ENCODE results near the gene ADTRP.
"Not testable (repeated sequence)": the region's sequence is repeated elsewhere in the genome, so short reads cannot be mapped to it uniquely, and the experiment has no call there.

Gene ADTRP

DNA sequence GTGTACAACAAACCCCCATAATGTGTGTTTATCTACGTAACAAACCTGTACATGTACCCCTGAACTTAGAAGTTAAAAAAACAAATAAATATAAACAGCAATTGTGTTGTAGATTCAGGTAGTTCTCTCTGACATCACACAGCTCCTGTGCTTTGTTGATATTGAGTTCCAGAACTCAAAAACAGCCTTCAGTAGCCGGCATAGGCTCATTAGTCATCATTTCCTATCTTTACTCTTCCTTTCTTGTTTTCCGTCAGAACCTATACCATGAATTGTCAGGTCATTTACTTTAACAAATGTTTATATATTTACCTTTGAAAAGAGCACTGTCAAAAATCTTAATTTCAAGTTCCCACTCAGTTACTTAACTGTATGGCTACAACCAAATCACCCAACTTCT, 88.8 kb downstream of the ADTRP start:
- DNase-seq, result no peak

DNA sequence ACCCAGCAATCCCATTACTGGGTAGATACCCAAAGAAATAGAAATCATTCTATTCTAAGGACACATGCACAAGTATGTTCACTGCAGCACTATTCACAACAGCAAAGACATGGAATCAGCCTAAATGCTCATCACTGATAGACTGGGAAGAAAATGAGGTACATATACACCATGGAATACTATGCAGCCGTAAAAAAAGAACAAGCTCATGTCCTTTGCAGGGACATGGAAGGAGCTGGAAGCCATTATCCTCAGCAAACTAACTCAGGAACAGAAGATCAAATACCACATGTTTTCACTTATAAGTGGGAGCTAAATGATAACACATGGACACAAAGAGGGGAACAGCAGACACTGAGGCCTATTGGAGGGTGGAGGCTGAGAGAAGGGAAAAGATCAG, 89.2 kb downstream of the ADTRP start:
- not testable (repeated sequence) for DNase-seq

DNA sequence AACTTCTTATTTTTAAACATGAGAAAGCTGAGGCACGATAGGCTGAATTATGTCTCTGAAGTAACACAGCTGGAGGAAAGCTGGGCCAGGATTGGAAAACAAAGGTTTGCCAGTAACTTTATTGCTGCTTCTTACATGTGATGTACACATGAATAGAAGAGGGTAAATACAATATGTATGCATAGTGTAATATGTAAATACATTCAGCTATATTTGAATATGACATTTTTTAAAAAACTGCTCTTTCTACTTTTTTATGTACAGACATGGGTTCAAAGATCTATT, 90.2 kb downstream of the ADTRP start:
- no peak for DNase-seq

DNA sequence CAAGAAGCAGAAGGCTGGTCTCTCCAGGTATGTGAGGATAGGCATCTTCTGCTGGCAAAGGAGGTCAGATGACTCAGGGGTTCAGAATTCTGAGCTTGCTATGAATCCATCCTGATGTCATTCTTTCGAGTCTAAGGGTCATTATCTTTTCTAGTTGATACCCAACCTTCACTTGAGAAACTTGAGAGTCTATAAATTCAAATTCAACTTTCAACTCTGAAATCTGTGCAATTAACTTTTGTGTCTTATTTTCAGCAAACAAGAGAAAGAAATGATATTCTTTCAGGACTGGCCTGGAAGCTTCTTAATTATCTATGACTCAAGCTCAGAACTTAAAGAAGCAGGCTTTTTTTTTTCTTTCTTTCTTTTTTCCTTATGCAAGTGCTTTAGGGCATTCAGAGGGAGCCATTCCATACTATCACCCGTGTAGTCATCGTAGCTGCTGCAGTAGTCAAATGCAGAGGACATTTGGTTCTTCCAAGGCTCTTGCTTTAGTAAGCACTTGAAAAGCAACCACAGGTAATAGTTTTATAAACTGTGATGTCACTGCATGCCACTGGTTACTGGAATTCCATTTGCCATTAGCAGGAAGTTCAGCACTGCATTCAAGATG, 93.0 kb downstream of the ADTRP start:
- DNase-seq, result no peak

DNA sequence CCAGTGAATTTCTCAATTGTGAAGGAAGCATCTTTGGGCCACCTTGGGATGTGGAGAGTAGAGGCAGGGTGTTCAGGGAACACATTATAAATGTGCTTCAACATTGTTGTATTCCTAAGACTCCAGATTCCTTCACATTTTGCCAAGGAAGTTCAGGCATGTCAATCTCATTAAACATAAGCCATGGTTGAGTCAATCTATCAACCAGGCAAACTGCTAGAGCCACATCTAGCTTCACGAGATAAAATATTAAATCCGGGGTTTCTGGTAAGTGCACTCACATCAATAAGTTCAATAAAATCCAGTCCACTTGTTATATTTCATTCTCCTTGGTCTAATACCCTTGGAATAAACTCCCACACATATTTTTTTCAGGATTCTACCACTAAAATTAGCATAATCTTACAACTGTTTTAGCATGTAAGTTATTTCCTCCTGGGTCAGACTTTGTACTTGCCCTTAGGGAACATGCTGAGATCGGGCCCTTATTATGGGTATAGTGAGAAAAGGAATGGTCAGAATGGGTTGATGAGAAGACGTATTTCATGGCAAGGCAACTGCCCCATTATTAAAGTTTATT, 93.6 kb downstream of the ADTRP start:
- no peak for DNase-seq

DNA sequence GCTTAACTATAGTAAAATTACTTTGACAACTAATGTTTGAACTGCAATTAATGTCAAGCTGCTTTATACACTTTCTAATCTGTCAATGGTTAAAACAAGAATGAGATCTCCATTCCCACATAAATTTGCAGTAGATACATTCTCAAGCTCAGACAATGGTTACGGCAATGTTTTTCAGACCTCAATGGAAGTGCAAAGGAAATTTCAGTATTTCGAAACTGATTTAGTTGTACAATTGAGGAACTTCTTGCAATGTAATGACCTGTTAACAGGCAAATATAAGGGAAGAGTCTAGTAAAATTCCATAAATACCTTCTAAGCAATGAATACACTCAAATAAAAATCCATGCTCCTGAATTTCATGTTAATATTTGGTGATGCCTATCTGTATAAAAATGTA, 94.7 kb downstream of the ADTRP start:
- no peak for DNase-seq

DNA sequence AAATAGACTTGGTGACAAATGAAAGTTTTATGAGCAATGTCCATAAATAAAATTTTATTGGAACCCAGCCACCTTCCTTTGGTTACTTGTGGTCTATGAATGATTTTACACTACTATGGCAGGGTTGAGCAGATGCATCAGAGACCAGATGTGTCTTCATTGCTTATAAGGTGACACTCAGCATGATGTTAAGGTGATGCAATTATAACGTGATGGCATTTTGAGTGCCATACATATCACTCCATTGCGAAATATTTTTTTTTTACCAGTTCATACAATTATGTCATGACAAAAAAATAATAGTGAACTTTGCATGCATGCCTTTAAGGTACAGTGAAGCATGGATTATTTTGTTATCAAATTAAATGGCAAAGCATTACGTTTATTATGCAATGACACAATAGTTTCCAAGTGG, 96.0 kb downstream of the ADTRP start:
- no peak for DNase-seq

DNA sequence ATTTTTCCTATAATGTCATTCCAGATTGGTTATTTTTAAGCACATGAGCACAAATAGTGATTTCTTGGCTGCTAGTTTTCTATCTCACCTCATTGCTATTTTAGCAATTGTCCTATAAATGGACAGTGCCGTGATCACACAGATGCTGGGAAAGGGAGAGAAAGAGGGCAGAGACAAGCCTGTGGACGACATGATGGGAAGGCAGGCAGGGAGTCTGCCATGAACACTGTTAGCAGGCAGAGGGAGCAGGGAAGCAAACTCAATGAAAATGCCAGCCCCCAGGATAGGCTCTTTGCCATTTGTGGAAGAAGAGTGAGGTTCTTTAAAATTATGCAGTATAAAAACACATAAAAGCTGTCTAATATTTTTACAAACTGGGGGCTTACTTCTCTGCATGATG, 96.8 kb downstream of the ADTRP start:
- no peak for DNase-seq

DNA sequence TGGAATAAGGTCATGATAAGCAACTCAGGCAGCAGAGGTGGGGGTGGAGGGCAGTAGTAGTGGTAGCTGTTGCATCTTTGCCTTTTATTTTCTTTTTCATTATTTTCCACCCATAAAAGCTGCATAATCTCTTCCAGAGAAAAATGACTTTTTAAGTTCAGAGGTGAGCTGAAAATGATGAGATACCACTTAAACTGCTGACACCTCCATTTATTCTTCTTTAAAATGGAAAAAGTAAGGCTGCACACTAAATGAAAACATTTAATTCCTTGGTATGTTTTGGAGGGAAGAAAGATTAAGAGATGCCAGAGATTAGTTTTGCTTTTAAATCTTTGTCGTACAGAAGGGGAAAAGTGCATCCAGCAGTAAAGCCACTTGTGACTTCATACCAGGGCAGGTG, 97.2 kb downstream of the ADTRP start:
- no peak for DNase-seq

DNA sequence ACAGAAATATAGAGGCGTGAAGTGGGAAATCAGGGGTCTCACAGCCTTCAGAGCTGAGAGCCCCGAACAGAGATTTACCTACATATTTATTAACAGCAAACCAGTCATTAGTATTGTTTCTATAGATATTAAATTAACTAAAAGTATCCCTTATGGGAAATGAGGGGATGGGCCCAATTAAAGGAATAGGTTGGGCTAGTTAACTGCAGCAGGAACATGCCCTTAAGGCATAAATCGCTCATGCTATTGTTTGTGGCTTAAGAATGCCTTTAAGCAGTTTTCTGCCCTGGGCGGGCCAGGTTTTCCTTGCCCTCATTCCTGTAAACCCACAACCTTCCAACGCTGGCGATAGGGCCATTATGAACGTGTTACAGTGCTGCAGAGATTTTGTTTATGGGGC, 98.1 kb downstream of the ADTRP start:
- not testable (repeated sequence) for DNase-seq

DNA sequence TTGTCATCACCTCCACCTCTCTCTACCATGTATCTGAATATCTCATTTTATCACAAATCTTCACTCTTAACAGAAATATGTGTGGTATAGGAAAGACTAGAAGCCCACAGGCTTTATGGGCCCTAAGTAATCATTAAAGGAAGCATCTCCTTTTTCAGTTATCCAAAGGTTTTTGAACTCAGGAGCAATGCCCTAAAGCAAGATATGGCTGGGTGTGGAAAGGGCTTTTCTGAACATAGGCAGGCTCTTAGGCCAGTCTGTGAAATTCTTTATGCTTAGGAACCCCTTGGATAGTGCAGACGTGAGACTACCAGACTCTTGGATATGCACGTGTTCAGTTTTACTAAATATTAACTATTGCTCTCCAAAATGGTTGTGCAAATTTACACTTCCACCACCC, 99.5 kb downstream of the ADTRP start:
- no peak for DNase-seq

DNA sequence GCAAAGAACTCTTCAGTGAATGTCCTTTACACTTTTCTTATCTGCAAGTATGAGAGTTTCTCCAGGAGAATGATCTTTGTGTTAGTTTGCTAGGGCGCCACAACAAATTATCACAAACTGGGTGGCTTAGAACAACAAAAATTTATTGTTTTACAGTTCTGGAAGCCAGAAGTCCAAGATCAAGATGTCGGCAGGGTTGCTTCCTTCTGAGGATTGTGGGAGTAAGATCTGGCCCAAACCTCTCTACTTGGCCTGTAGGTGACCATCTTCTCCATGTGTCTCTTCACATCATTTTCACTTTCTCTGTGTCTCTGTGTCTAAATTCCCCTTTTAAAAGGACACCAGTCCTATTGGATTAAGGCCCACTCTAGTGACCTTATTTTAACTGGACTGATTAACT, 103.0 kb downstream of the ADTRP start:
- DNase-seq, result no peak

DNA sequence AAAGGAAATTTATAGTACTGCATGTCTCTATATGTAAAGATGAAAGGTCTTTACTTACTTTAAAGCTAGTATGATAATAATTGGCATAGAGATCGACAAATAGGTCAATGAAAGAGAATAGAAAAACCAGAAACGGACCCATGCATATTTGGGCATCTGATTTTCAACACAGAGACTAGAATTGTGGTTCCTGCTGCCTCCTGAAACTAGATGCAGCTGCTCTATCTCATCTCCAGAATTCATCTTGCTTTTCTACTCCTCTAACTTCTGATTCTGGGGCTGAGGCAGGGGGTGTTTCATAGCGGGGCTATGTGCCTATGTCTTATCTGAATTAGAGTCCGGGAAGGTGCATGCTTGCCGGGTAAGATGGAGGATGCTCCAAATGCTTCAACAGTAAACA, 105.9 kb downstream of the ADTRP start:
- DNase-seq, result no peak

DNA sequence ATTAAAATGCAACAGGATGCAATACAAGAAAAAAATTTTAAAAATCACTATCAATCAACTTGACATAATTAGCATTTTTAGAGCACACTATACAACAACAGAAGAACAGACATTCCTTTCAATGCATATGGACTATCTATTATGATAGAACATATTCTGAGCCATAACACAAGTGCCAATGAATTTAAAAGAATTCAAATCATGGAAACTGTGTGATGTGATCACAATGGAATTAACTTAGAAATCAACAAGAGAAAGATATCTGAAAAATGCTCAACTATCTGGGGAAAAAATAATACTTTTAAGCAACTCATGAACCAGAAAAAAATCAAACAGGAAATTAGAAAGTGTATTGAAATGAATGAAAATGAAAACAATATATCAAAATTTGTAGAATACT, 106.3 kb downstream of the ADTRP start:
- DNase-seq, result no peak

DNA sequence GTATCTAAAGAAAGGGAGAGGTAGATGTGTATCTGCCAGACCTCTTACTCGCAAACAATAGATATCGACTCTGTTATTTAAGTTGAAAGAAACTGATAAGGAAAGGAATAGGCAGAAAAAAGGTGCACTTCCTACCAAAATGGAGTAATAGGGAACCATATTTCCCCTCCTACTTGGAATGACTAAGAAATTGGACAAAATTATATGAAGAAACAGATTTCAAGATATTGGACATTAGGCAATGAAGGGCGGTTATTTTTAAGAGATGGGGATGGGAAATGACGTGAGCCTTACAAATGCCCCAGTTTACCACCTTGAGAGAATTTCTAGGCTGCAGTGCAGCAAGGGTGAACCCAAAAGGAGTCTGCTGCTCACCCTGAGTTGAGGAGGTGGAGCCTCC, 108.9 kb downstream of the ADTRP start:
- DNase-seq, result no peak

DNA sequence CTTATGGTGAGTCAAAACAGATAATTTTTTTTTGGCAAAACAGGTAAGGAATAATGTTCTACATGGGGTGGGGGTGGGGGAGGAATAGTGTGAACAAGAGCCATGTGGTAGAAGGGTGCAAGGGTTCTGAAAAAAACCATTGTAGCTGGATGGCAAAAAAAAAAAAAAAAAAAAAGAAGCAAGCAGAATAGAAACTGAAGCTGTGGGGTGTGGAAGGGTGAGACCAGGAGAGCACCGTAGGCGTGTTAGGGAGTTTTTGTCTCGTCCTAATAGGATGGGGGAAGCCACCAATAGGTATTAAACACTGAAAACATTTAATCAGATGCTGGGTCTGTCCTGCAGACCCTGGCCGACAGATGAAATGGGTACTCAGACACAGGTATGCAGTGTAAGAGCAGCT, 110.1 kb downstream of the ADTRP start:
- DNase-seq, result no peak

DNA sequence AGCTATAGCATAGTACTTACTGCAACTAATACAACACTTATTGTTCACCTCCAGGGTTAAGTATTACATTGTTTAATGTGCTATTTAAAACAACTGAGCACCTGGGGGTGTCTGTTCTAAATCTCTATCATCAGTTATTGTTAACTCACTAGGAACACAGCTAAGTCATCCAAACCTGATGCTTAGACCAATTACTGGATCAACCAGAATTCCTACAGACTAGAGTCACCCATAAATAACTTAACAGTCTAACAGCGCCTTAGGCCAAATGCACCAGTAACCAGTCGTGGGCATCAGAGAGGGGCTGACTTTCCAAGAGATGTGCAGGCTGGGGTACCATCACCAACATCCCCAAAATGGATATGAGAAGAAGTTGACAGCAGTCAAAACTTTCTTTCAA, 110.7 kb downstream of the ADTRP start:
- DNase-seq, result no peak

DNA sequence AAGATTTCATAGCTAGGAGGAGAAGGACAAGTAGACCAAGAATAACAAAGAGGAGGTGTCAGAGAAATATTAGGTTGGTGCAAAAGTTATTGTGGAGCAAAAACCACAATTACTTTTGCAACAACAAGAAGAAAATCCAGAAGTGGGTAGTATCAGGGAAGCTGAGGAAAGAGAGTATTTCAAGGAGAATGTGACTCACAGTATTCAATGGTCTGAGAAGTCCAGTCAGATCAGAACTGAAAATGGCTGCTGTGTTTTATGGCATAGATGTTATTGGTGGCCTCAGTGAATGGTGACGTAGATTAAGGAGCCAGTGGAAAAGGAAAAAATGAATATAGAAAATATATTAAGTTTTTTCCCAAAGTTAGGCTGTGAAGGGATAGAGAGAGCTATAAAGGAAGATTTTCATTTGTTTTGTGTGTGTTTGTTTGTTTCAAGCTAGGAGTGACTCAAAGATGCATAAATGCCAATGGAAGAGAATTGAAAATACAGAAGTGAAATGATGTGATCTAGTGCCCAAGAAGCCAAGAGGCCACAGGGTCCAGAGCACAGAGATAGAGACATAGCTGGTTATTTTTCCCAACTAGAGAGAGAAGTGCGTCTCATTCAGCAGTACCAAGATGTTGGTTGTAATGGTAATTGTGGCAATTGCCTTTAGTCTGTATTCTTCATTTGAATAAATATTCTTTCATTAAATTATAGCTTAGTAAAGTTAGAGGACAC, 112.8 kb downstream of the ADTRP start:
- DNase-seq, result no peak

Measured in SIG-M5 (cell line).